Measurements from ENCODE around the gene SLC6A15.

SLC6A15 gene

DNA sequence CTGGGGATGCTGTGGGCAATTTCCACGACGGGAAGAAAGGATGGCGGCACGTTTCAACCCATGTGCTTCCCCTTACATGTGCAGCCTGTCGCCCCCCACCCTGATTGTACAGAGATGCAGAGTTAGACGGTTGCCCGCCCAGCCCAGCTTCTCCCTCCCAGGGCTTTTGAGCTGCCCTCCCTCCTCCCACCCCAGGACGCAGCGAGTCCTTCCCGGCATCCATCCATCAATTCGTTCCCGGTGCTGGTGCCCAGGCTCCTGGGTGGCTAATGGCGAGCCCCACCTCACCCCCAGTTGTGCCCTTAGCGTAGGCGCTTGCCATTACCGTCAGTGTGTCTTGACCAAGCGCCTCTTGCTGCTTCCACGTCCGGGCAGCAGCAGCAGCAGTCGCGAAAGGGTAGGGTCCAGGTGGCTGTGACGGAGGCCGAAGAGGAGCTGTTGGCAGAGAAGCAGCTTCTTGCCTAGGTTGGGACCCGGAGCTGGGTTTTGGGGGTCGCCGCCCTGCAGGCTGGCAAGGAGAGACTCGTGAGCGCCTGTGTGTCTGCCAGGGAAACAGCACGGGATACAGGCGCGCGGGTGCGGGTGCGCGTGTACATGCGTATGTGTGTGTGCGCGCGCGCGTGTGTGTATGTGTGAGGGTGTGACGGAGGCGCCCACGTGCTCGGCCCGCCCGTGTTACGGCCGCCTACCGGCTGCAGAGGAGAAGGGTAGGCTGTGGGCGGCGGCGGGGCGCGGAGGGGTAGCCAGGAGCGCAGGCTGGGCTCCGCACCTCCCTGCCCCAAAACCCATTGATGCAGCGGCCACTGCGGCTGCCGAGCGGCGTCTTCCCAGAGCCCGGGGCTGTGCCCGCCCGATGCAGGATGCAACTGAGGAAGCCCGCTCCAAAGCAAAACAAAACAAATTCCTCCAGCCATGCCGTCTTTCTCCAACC, at the start of gene SLC6A15:
TSS of gene SLC6A15 (minus strand) at position 602 of the 931 bp plus-strand sequence. CDS start 20,679 bp downstream, outside the sequence.
- DNase-seq, result no peak

DNA sequence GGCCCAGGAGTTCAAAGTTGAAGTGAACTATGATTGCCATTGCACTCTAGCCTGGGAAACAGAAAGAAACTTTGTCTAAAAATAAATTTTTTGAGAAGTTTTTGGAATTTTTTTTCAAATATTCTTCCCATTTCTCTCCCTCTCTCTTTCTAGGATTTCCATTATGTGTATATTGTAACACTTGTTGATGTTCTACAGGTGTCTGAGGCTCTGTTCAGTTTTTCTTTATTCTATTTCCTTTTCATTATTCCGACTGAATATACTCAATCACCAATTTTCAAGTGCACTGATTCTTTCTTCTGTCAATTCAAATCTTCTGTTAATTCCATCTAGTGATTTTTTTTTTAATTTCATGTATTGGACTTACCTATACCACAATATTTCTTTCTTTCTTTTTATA, 48.3 kb upstream of the SLC6A15 start:
- no peak for DNase-seq

DNA sequence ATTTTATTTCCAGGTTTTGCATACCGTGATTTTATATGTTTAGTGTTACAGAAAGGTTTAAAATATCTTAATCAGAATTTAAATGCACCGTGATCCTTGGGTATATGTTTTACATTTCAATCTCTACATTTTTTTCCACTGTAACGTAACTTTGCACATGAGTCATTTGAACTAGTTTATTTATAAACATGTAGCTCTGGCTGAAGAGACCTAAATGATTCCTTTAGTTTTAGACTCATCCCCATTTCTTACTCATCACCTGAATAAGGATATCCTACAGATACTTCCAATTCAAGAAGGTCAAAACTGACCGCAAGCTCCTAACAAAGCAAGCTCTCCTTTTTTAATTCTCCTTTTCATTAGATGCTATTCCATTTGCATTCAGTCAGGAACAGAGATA, 42.7 kb upstream of the SLC6A15 start:
- DNase-seq, result no peak

DNA sequence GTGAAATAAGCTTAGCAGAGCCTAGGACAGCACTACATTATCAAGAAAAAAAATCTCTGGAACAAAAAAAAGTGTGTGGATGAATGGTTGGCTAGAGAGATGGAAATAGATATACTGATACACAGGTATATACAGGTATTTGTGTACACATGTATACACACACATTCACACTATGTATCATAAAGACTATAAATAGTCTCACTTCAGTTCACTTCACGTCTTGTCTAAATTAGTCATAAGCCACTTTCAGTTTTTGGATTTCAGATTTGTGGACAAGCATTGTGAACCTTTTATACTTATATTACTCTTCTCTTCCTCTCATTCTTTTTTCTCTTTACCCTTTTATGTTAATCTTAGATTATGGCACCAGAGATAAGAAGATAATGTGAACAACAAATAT, 41.8 kb upstream of the SLC6A15 start:
- DNase-seq, result no peak

DNA sequence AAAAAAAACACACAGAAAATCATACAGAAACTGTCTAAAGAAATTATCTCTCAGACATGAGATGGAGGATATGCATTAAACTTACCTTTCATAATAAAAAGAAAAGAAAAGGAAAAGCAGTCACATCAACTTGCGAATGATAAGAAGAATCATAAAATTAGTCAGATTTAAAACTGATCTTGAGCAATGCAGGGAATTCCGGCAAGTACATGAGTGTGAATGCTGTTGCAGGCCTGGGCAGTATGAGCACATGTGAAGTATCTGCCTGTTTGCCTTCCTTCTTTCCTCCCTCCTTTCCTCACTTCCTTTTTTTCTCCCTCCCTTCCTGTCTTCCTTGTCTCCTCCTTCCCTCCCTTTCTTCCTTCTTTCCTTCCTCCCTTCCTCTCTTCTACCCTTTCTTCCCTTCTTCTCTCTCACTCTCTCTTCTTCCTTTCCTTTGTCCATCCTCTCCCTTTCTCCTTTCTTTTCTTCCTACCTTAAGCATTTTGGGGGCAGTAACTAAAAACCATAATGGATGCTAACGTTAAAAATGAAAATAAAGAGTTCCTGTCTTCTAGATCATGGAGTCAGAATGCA, 38.5 kb upstream of the SLC6A15 start:
- no peak for DNase-seq

DNA sequence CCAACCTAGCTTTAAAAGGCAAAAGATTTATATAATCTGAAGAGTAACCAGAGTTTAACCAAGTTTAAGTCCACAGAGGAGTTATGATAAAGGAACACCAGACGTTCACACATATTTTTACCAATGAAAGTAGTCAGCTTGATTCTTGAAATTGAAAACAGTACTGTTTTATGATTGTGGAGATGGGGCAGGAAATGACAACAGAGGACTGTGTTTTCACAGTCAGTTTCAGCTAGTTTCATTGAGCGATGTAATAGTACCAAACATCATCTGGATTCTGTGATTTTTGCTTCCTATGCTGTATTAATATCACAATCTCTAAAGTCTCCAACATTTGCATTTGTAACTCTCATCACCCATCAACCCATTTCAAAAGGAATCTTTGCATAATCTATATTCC, 34.2 kb upstream of the SLC6A15 start:
- DNase-seq, result no peak

DNA sequence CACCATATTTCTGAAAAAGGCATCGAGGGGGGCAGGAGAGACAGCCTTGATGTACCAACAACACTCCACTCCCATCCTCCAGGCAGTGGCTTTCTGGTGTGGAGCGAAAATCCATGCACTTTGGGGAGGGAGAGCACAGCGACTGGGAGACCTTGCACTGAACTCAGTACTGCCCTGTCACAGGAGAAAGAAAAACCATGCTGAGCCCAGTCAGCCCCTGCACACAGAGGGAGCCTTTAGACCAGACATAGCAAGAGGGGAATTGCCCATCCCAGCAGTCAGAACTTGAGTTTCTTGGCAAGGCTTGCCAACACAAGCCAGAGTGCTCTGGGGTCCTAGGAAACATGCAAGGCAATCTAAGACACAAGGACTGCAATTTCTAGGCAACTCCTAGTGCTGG, 24.8 kb upstream of the SLC6A15 start:
- no peak for DNase-seq

DNA sequence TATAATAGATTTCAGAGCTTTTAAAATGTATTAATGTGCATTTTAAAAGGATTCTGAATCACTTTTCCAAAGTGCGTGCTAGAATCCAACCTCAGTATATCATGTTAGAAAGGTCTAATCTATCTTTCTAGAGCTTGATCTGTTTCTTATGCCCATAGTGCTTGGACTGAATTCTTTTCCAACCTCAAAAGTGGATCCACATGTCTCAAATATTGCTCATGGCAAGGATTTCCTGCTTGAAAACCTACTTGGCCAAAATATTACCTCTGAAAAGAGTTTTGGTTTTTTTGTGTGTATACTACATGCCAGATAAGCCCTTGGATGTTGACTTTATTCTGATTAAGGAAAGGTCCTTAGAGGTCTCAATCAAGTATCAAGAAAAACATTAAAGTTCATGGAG, 16.9 kb upstream of the SLC6A15 start:
- DNase-seq, result no peak

DNA sequence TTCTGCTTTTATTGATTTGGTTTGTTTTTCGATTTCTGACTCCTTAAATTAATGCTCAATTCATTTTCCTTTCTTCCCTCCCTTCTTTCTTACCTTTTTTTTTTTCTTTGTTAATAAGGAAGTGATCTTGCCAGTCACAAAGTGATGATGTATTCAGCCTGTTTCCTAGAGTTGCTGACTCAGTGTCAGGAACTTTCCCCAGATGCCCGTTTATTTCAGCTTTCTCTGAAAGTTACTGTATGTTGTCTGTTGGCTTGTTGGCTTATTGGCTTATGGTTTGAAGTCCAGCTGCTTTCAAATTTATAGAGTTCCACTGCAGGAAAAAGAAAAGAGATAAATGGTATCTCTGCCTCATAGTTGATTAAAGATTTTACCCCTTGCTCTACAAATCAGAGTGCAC, 12.4 kb upstream of the SLC6A15 start:
- peak; percentile 73 for DNase-seq

DNA sequence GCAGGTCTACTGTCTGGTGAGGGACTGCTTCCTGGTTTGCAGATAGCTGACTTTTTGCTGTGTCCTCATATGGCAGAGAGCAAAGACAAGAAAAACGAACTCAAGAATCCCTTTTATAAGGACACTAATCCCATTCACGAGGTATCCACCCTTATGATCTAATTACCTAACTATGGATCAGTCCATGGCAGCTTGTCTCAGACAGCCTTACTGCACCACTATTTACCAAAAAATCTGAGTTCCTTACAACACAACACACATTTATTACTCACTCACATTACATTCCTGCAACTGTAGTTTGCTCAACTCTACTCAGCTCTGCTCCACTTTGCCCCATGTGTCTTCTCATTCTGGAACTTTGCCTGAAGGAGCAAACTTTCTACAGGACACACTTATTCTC, 10.1 kb upstream of the SLC6A15 start:
- DNase-seq, result no peak

DNA sequence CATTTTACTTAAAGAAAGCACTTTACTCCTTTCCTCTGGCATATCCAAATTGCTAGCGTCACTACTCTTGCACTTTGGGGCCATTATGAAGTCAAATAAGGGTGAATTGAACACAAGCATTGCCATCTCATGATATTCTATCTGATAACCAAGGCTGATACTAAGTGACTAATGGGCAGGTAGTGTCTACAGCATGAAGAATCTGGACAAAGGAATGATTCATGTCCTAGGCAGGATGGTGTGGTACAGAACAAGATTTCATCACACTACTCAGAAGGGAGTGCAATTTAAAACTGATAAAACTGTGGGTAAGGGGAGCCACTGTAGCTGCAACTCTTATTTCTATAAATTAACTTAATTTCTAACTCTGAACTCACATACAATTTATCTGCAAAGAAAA, 7.7 kb upstream of the SLC6A15 start:
- DNase-seq, result no peak

DNA sequence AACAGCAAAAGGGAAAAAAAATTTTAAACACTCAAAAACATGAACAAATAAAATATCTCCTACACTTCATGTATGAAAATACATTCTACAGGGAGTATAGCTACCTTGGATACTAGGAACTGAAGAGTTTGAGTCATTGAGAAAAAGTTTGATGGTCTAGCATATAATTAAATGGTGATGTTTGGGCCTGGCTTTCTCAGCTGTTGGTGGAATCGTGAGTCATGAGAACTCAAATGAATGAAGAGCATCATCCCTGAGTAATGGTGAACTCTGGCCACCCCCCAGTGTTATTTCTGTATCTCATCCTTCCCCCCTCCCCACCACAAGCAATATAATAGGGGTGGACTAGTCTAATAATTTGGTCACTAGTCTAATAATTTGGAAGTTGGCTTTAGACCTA, 6.7 kb upstream of the SLC6A15 start:
- no peak for DNase-seq

DNA sequence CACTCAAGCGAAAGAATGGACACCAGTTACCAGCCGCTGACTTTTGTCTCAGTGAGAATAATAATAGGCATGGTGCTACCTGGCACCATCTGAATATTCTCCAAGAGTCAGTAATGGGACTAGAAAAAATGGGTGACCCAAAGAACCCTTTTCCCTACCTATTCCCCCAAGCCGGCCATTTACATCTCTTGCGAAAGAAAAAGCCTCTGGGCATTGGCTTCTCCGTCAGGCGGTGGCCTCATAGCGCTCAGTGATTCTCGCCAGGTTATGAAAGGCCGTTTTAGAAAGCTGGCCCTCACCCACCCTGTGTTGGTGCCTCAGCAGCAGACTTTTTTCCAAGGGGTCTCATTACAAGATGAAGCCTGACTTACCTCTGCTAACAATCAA, 523 bp upstream of the SLC6A15 start:
- DNase-seq, result no peak

DNA sequence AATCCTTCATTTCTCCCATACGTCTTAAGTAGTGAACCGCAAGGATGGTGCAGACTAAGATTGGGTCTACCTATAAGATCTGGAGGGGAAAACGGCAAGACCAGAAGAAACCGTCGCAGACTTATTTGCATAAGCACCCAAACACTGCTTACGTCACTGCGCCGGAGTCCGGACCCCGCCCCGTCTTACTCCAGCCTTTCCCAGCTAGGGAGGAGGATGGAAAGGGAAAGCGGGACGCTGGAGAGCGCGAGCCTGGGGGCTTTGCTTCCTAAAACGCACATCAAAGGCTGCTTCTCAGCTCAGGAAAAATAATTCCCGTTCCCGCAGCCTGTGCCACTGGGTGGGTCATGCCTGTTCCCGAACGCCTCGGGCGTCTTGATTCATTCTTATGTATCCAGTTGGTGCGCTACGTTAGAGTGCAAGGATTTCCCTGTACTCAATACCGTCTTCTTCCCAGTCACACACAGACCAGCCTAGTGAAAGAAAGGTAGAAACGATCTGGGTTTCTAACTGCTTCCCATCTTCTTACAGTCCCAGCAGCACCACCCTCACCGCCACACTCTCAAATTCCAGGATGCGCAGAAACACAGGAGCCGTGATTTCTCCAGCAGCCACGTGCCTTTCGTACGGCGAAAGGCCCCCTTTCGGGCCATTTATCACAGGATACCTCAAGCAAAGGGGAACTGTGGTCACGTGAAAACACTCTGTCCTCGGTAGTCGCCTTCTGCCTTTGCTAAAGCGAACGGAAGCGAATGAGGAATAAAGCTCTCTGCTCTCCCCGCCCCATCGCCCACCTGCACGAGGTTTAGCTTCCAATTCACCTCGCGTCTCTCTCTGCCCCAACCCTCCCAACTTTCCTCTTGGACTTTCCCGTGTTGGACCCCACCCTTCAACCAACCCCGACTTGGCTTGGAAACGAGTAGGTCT, 1.1 kb downstream of the SLC6A15 start:
- no peak for DNase-seq

DNA sequence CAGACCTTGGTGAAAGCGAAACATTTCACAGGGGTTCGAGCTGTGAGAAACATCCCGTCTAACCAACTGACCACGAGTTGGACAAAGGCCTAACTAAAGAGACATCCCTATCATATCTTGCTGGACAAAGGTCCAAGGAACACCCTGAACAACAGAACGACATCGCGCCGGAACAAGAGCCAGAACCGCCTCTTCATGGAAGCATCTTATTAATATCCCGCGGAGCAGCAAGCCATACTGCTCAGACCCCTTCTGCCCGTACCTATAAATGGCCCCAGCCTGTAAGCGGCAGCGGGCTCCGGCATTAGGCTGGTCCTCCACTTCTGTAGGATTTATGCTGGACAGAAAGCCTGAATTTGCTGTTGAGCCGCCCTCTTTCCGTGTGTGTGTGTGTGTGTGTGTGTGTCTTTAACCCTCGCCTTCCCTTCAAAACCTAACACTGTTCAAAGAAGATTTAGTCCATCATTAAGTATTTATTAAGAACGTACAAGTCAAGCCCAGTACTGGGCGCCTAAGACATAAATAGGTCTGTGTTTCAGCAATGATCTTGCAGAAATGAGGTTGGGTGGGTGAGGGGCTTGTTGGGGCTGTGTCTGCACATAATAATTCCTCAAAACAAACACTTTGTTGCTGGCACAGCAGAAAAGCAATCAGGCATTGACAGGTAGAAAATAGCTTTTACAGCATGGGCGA, 1.9 kb downstream of the SLC6A15 start:
- no peak for DNase-seq

DNA sequence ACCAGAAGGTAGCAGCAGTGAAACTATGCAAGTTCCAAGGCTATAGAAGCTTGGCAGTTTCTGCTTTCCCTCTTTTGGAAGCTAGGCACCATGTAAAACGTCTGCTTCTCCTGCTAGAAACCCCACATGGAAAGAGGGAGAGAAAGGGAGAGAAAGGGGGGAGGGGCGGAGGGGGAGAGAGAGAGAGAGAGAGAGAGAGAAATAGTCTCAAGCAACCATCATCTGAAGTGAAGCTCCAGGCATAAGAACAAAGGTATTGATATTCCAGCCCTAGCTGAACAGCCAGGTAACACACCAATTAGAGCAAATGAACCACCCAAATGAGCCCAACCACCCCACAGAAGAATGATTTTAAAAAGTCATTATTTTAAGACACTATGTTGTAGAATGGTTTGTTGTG, 8.5 kb downstream of the SLC6A15 start:
- DNase-seq, result no peak

DNA sequence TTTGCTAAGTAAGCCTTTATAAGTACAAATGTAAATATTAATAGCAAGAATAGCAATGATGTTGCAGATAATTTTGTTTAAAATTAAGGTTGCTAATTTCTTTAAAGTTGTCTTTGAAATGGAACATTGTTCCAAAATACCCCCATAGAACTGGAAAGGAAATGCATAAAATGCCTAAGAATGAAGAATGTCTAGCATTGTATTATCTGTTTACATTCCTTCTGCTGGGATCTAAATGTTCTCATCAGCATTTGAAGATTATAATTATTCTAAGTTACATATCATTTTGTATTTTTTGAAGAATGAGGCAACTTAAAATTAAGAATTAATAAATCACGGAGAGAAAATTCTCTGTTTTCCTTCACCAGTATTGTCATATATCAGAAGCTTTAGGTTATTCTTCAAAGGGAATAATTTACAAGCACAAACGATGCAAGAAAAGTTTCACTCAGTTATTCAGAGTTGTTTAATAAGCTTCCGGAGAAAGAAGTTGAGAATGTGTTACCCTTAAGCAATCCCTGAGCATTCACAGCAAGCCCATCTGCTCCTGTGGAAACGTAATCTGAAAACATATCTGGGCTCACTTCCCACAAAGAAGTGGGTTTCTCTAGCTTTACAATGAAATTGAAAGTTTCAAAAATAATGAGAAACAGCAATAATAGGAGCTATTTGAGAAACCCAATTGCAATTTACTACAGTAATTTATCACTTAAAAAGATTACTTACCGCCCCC, 21.3 kb downstream of the SLC6A15 start:
- DNase-seq, result no peak

DNA sequence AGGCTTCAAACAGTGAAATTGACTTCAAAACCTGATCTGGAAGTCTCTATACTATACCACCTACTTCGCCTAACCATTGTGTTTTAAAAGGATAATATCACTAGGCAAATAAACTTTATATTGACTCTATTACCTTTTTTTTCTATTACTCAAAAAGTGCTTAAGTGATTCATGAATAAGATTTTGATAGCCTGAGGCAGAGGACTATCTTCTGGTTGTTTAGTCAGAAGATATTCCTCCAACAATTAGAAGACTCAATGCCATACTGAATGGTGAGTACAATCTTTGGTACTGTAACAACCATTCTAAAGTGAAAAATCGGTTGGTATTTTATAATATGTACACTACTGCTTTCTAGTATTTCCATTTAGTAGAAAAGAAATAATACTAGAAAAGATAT, 22.8 kb downstream of the SLC6A15 start:
- DNase-seq, result no peak

DNA sequence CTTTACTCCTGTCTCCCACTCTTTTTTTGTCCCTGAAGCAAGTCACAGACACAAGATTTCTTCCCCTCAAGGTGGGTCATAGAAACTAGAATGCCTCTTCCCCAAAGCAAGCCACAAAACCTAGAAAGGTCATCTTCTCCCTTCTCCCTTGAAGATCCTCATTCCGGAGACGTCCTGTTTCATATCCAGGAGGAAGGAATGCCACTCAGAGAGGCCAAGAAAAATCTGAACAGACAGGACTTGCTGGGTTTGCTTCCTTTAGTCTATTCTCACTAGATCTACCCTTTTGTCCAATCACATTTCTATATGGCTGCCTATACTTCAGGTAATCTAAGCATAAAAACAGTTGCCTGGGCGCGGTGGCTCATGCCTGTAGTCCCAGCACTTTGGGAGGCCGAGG, 23.7 kb downstream of the SLC6A15 start:
- DNase-seq, result no peak

DNA sequence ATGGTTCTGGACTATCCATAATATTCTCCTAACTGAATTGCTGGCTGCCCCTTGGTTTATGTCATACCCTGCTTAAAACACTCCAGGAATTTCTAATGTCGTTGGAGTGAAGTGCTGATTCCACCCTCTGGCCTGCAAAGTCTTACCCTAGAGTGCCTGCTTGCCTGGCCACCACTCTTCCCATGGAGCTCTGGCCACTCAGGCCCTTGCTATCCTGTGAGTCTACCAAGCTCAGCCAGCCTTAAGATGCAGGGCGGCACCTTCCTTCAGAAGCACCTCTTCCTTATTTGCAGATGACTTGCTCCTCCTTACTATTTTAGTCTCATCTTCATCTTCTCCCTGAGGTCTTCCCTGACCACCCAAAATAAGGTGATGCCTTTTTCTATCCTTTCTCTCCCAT, 35.3 kb downstream of the SLC6A15 start:
- DNase-seq, result no peak

DNA sequence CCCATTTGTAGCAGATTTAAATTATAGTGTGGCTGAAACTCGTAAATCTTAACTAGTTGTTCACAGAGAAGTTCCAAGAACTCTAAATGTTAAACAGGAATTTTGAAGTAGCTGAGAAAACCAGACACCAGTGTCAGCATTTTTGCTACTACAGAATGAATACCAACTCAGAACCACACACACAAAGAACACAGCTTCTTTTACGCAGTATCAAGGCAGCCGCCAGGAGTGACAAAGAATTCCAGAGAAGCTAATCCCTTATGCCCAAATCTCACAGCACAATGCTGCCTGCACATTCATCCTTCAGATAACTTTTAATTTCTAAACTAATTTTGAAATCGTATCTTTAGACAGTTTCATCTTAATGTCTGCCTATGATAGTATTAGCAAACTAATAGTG, 37.4 kb downstream of the SLC6A15 start:
- DNase-seq, result no peak

DNA sequence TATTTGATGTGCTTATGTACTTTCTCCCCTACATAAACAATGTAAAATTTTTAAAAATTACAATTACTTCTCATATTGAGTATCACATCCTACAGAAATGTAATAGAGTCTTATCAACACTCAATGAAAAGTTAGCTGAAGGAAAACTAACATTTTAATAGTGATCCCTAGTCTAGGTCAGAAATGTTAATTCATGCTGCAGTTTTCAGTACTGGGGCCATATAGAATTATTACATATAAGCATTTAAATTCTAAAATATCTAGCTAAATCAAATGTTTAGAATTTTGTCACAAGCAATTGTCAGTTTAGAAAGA, 37.8 kb downstream of the SLC6A15 start:
- DNase-seq, result no peak
